CD14-positive monocyte (primary cell): ENCODE measurements around the gene DPYD. TPM values are rescaled to one million over a fixed set of nuclear protein-coding genes. Genes with fewer than 3 reads are reported as not detected.
A peak's percentile ranks its signal among the peaks of the same experiment; 100 is the strongest.

Experiments
- DNase-seq, 3 donors: peaks; one replicate each; pipeline ENCODE4 v3.0.0-alpha.2; 2011 to 2022
- H2AFZ ChIP-seq: 2 replicates; pipeline ENCODE4 v1.6.0; 2012; ENCODE audit warnings: mild to moderate bottlenecking, low read depth, low read length, inconsistent platforms; ENCODE audit not compliant: insufficient read depth, poor library complexity, severe bottlenecking
- H3K27ac ChIP-seq, 2 donors: 1 replicate in 1 of 2; 2 replicates in 1 of 2; pipeline ENCODE4 v1.5.1; 2012 to 2013; ENCODE audit warnings: low read length in 2 of 2, control low read depth in 1 of 2, inconsistent platforms in 1 of 2, low read depth in 1 of 2, mild to moderate bottlenecking in 1 of 2
- H3K27me3 ChIP-seq, 2 donors: one replicate each; pipeline versions ENCODE4 v1.6.0 to v1.6.1; 2011 to 2013; ENCODE audit warnings: low read length in 2 of 2; ENCODE audit not compliant: control insufficient read depth in 2 of 2, insufficient read depth in 2 of 2
- H3K36me3 ChIP-seq, 2 donors: replicated peaks in 1 of 2; 1 replicate in 1 of 2; 2 replicates in 1 of 2; pipeline versions ENCODE4 v1.5.1 to v1.6.1; 2012 to 2013; ENCODE audit warnings: low read length in 2 of 2, control low read depth in 1 of 2, inconsistent platforms in 1 of 2, mild to moderate bottlenecking in 1 of 2; ENCODE audit not compliant: insufficient read depth in 2 of 2, control insufficient read depth in 1 of 2
- H3K4me1 ChIP-seq, 2 donors: 1 replicate in 1 of 2; 2 replicates in 1 of 2; pipeline versions ENCODE4 v1.5.1 to v1.6.1; 2012 to 2013; ENCODE audit warnings: low read length in 2 of 2, control low read depth in 1 of 2, inconsistent platforms in 1 of 2, mild to moderate bottlenecking in 1 of 2, moderate library complexity in 1 of 2; ENCODE audit not compliant: insufficient read depth in 2 of 2, control insufficient read depth in 1 of 2
- H3K4me2 ChIP-seq: replicated peaks from 2 replicates; pipeline ENCODE3; 2012; ENCODE audit warnings: low read length, moderate library complexity, mild to moderate bottlenecking; ENCODE audit not compliant: poor library complexity, severe bottlenecking; ENCODE audit errors: extremely low read depth
- H3K4me3 ChIP-seq, 3 experiments: fragments of 200-600 bp in 1 of 3; sonication (generic) in 1 of 3; replicated peaks in 1 of 3; 1 replicate in 2 of 3; 2 replicates in 1 of 3; pipeline ENCODE4 v1.5.1; 2011 to 2013; ENCODE audit warnings: low read length in 3 of 3, mild to moderate bottlenecking in 3 of 3, control low read depth in 2 of 3, low read depth in 2 of 3, inconsistent platforms in 1 of 3, moderate library complexity in 1 of 3
- H3K79me2 ChIP-seq: 2 replicates; pipeline ENCODE4 v1.6.0; 2012; ENCODE audit warnings: mild to moderate bottlenecking, control low read depth, inconsistent platforms, low read length, moderate library complexity; ENCODE audit not compliant: insufficient read depth
- H3K9ac ChIP-seq: 2 replicates; pipeline ENCODE4 v1.6.0; 2017; ENCODE audit warnings: low read length, mild to moderate bottlenecking; ENCODE audit not compliant: insufficient read depth, poor library complexity, severe bottlenecking
- H3K9me3 ChIP-seq, 2 donors: replicated peaks in 1 of 2; 1 replicate in 1 of 2; 2 replicates in 1 of 2; pipeline versions ENCODE4 v1.5.1 to v1.6.1; 2012 to 2013; ENCODE audit warnings: low read length in 2 of 2, control low read depth in 1 of 2; ENCODE audit not compliant: control insufficient read depth in 1 of 2, insufficient read depth in 1 of 2
- H4K20me1 ChIP-seq: 2 replicates; pipeline ENCODE4 v1.6.0; 2012; ENCODE audit warnings: mild to moderate bottlenecking, low read length, control low read depth, moderate library complexity; ENCODE audit not compliant: insufficient read depth
- H3K27ac Mint-ChIP-seq, 7 donors: one replicate each; pipeline ENCODE4 v1.8.0; 2020; ENCODE audit warnings: mild to moderate bottlenecking in 7 of 7, mixed read lengths in 7 of 7, moderate library complexity in 6 of 7, inconsistent platforms in 2 of 7
- H3K27me3 Mint-ChIP-seq, 3 donors: one replicate each; pipeline ENCODE4 v1.8.0; 2021 to 2022; ENCODE audit warnings: low read depth in 3 of 3, mild to moderate bottlenecking in 3 of 3, mixed read lengths in 3 of 3, moderate library complexity in 3 of 3, inconsistent platforms in 1 of 3
- H3K36me3 Mint-ChIP-seq, 2 donors: one replicate each; pipeline ENCODE4 v1.8.0; 2020; ENCODE audit warnings: mixed read lengths in 2 of 2, inconsistent platforms in 1 of 2, mild to moderate bottlenecking in 1 of 2
- H3K4me1 Mint-ChIP-seq: one replicate; pipeline ENCODE4 v1.8.0; 2020; ENCODE audit warnings: mild to moderate bottlenecking, mixed read lengths
- H3K4me3 Mint-ChIP-seq, 2 donors: one replicate each; pipeline ENCODE4 v1.8.0; 2020; ENCODE audit warnings: mild to moderate bottlenecking in 2 of 2, mixed read lengths in 2 of 2, moderate library complexity in 1 of 2
- H3K9me3 Mint-ChIP-seq, 7 donors: one replicate each; pipeline ENCODE4 v1.8.0; 2020 to 2022; ENCODE audit warnings: mixed read lengths in 7 of 7, mild to moderate bottlenecking in 6 of 7, moderate library complexity in 6 of 7, inconsistent platforms in 2 of 7
- WGBS: methylation state at CpG from one replicate; pipeline ENCODE4 v1.1.5; 2013; ENCODE audit warnings: missing lambda C conversion rate; ENCODE audit not compliant: insufficient coverage; 5-methylcytosine and 5-hydroxymethylcytosine counted together
- intact Hi-C, 2 donors: fragments of 100-400 bp; cut with micrococcal nuclease; formaldehyde crosslinking; loops; one replicate each; pipeline versions ENCODE4 v1.15.0 to v1.15.1; 2023
- polyA plus RNA-seq, 3 donors: library from polyadenylated mRNA; depleted of rRNA in 1 of 3; unstranded in 2 of 3; stranded (reverse) in 1 of 3; fragments of 300-500 nt in 2 of 3; fragments of >200 nt in 1 of 3; fragmentation: Illumina TruSeq in 2 of 3; gene quantifications; 1 replicate in 2 of 3; 2 replicates in 1 of 3; pipeline ENCODE4 v1.2.3, GENCODE V29; 2012 to 2021
- TF ChIP-seq, protein P1 (sequence below): fragments of 200-600 bp; IDR thresholded peaks from one replicate; pipeline ENCODE4 v1.8.0; 2022; ENCODE audit warnings: antibody characterized with exemption, mild to moderate bottlenecking

DPYD gene
- polyA plus RNA-seq, 3 donors = 87.6 to 171 (median 144) TPM

DNA sequence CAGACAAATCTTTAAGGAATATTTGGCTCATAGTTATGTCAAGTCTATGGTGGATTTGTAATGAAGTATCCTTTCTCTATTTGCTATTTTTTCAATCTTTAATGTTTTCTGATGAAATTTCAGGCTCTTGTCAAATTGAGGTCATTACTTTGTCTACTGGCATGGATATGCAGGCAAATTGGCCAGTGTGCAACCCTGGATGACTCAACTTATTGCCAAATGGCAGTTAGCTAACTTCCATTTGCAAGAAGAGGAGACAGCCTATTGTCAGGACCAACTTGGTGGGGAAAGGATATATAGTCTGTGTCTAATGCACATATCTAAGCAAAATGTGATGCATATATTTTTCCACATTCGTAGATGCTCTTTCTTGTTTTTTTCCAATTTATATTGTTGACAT is 668.8 kb downstream of the DPYD start:
- Histone ChIP-seq H3K27me3 (no peaks in the 10 kb centered on the region), H3K36me3 (peaks cover 5 to 38% of the 10 kb centered on the region in 2 donors), H4K20me1 (peaks cover 29% of the 10 kb centered on the region), H3K4me1 (peaks cover 0 to 8% of the 10 kb centered on the region in 2 donors), H2AFZ (no peak overlapping the region), H3K9me3 (peaks cover 0 to 4% of the 10 kb centered on the region in 2 donors), H3K9ac (no peak overlapping the region), H3K27ac (peak overlapping the region in 1 of 2 donors; percentile 4), H3K79me2 (no peaks in the 10 kb centered on the region), H3K4me2 (no peak overlapping the region), H3K4me3 (no peak overlapping the region)
- H3K9me3 Mint-ChIP-seq = peaks cover 1 to 12% (median 8%) of the 10 kb centered on the region in 7 donors
- H3K27me3 Mint-ChIP-seq = no peaks in the 10 kb centered on the region
- H3K36me3 Mint-ChIP-seq = peaks cover 35 to 47% of the 10 kb centered on the region in 2 donors
- peak; percentile 11 to 36 (median 20) for DNase-seq
- peak overlapping the region in 1 of 7 donors; percentile 9 for H3K27ac Mint-ChIP-seq
- peaks cover 27% of the 10 kb centered on the region for H3K4me1 Mint-ChIP-seq
- no CpG with 5 or more reads among the region's 1 CpG for WGBS
- TF ChIP-seq, protein P1, sequence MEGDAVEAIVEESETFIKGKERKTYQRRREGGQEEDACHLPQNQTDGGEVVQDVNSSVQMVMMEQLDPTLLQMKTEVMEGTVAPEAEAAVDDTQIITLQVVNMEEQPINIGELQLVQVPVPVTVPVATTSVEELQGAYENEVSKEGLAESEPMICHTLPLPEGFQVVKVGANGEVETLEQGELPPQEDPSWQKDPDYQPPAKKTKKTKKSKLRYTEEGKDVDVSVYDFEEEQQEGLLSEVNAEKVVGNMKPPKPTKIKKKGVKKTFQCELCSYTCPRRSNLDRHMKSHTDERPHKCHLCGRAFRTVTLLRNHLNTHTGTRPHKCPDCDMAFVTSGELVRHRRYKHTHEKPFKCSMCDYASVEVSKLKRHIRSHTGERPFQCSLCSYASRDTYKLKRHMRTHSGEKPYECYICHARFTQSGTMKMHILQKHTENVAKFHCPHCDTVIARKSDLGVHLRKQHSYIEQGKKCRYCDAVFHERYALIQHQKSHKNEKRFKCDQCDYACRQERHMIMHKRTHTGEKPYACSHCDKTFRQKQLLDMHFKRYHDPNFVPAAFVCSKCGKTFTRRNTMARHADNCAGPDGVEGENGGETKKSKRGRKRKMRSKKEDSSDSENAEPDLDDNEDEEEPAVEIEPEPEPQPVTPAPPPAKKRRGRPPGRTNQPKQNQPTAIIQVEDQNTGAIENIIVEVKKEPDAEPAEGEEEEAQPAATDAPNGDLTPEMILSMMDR = no peak
- no peak overlapping the region for H3K4me3 Mint-ChIP-seq
- intact Hi-C loops = no loop called here

- Histone ChIP-seq H3K9ac (no peak overlapping the region), H2AFZ (no peak overlapping the region), H3K4me1 (peaks cover 0 to 7% of the 10 kb centered on the region in 2 donors), H3K4me3 (no peak overlapping the region), H3K9me3 (peaks cover 0 to 4% of the 10 kb centered on the region in 2 donors), H3K79me2 (no peaks in the 10 kb centered on the region), H3K27ac (peak overlapping the region in 1 of 2 donors; percentile 7), H3K36me3 (peaks cover 5 to 32% of the 10 kb centered on the region in 2 donors), H4K20me1 (peaks cover 53% of the 10 kb centered on the region), H3K4me2 (no peak overlapping the region), H3K27me3 (no peaks in the 10 kb centered on the region)
- Mint-ChIP-seq H3K4me1 (peaks cover 17% of the 10 kb centered on the region), H3K27ac (peak overlapping the region in 4 of 7 donors; percentile 3 to 69 (median 25)), H3K36me3 (peaks cover 29 to 39% of the 10 kb centered on the region in 2 donors), H3K27me3 (no peaks in the 10 kb centered on the region), H3K9me3 (peaks cover 0 to 11% (median 6%) of the 10 kb centered on the region in 7 donors), H3K4me3 (no peak overlapping the region)
- intact Hi-C loops = no loop called here
- TF ChIP-seq, protein P1 = no peak
- peak in 1 of 3 donors; percentile 4 for DNase-seq
These were observed 673.6 kb downstream of the DPYD start for GRCh38 chr1:97247196-97247595.
